ENCODE data around the gene SAYSD1. TPM values are rescaled to one million over a fixed set of nuclear protein-coding genes. Genes with fewer than 3 reads are reported as not detected.

The SAYSD1 gene
- total and polyA plus RNA-seq, 2 of the 8 experiments (the other 6 are each of a cell fraction or from before 2014, with no cell fraction given): 6.7 to 7.9 TPM

DNA sequence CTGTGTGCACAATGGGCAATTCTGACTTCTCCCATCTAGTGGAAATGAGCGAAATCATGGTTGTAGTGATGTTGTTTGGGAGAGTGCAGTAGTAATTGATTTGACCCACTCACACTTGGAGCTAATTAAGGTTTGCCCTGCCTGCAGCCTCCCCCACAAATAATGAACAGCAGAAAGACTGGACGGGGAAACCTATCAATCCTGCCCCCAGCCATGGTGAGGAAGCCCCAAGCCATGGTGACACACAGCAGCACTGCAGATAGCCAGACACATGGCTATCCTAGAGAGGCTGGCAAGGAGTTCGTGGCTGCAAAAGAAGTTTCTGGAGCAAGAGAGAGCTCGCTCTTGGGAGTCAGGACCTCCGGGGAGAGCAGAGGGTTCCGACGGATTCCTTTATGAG is 27.8 kb downstream of the SAYSD1 start (continued):
- TF ChIP-seq JUN (IDR thresholded peaks at IDR 0.05; ENCODE audit: low read depth, low read length): no peak

Data from H1 (cell line).